Bronchial epithelial cell (primary cell): Measurements from ENCODE around the gene THG1L. TPM values are rescaled to one million over a fixed set of nuclear protein-coding genes. Genes with fewer than 3 reads are reported as not detected.

Experiments
- DNase-seq: peaks from one replicate; pipeline ENCODE4 v3.0.0-alpha.2; 2010; ENCODE audit warnings: low read depth
- FAIRE-seq: peaks from 2 replicates; lab custom pipeline; 2011; peaks lifted over from hg19 to GRCh38; lab: Jason Lieb, UNC
- H3K27me3 ChIP-seq: 2 replicates; pipeline ENCODE4 v1.5.1; 2011; ENCODE audit warnings: low read length; ENCODE audit not compliant: control insufficient read depth, insufficient read depth
- H3K36me3 ChIP-seq: 2 replicates; pipeline ENCODE4 v1.5.1; 2011; ENCODE audit warnings: low read length; ENCODE audit not compliant: control insufficient read depth, insufficient read depth
- H3K4me3 ChIP-seq: 2 replicates; pipeline ENCODE4 v1.5.1; 2011; ENCODE audit warnings: mild to moderate bottlenecking, low read depth, low read length, control low read depth
- total RNA-seq: library from RNA; depleted of rRNA; stranded (reverse); fragments of >200 nt; gene quantifications from 2 replicates; pipeline ENCODE4 v1.2.1, GENCODE V29; 2014
- TF ChIP-seq, protein P1 (sequence below): IDR thresholded peaks from 2 replicates; pipeline ENCODE4 v1.5.1; 2011; ENCODE audit warnings: mild to moderate bottlenecking, moderate library complexity, low read length, control low read depth, inconsistent platforms; ENCODE audit not compliant: insufficient read depth, severe bottlenecking

The THG1L gene
- total RNA-seq, 1 donor from 2014 or later = 38.2 TPM

DNA sequence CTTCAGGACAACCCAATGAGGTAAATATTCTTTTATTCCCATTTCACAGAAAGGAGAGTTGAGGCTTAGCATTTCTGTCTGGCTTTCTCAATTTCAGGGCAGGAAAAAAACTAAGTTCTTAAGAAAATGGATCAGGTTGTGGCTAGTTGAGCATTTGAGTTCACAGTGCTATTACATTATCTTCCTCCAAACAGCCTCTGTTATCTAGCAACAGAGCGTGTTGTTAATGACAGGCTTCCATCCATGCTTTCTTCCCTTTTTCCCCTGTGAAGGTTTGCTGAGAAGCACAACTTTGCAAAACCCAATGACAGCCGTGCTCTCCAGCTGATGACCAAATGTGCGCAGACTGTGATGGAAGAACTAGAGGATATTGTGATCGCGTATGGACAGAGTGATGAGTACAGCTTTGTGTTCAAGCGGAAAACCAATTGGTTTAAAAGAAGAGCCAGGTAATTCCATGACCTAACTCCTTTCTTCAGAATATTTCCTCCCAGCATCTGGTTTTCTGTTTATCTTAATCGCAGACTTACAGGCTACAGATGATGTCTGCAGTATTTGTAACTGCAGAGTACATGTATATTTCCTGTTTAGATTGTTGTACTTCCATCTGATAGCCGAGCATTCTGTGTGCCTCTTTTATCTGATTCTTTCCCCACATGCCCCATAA lies 1.5 kb downstream of the THG1L start:
- FAIRE-seq = no peak
- no peak for DNase-seq
- H3K4me3 ChIP-seq = no peak overlapping the region
- H3K36me3 ChIP-seq = peaks cover 9% of the 10 kb centered on the region
- H3K27me3 ChIP-seq = no peaks in the 10 kb centered on the region
- TF ChIP-seq, protein P1, sequence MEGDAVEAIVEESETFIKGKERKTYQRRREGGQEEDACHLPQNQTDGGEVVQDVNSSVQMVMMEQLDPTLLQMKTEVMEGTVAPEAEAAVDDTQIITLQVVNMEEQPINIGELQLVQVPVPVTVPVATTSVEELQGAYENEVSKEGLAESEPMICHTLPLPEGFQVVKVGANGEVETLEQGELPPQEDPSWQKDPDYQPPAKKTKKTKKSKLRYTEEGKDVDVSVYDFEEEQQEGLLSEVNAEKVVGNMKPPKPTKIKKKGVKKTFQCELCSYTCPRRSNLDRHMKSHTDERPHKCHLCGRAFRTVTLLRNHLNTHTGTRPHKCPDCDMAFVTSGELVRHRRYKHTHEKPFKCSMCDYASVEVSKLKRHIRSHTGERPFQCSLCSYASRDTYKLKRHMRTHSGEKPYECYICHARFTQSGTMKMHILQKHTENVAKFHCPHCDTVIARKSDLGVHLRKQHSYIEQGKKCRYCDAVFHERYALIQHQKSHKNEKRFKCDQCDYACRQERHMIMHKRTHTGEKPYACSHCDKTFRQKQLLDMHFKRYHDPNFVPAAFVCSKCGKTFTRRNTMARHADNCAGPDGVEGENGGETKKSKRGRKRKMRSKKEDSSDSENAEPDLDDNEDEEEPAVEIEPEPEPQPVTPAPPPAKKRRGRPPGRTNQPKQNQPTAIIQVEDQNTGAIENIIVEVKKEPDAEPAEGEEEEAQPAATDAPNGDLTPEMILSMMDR = no peak

DNA sequence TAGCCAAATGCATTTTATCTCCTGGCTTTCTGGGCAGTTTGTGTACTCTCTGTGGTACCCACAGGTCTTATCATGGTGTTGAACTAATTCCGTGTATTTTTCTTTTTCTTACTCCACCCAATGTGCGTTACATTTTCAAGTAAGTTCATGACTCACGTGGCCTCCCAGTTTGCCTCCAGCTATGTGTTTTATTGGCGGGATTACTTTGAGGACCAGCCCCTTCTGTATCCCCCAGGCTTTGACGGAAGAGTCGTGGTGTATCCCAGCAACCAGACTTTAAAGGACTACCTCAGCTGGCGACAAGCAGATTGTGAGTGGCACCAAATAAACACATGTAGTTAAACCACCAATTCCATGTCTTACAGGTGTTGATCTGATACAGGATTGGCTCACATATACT lies 3.2 kb downstream of the THG1L start:
- Histone ChIP-seq H3K27me3 (no peaks in the 10 kb centered on the region), H3K36me3 (peaks cover 11% of the 10 kb centered on the region), H3K4me3 (no peak overlapping the region)
- TF ChIP-seq, protein P1 = no peak
- FAIRE-seq (no peak), DNase-seq (no peak)

DNA sequence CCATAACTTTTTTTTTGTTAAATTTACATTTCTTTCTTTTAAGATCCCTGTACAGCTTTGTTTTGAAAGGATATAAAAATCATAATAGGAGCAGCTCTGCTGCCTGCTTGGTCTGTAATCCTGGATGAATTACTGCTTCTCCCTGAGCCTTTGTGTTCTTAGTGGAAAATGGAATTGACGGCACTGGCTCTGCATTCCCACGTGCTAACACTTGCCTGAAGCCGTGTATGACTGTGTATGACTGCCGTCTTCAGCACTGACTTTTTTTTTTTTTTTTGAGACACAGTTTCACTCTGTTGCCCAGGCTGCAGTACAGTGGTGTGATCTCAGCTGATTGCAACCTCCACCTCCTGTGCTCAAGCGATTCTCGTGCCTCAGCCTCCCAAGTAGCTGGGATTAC lies 4.8 kb downstream of the THG1L start:
- FAIRE-seq = no peak
- TF ChIP-seq, protein P1 = no peak
- DNase-seq = no peak
- Histone ChIP-seq H3K27me3 (no peaks in the 10 kb centered on the region), H3K36me3 (peaks cover 11% of the 10 kb centered on the region), H3K4me3 (no peak overlapping the region)

DNA sequence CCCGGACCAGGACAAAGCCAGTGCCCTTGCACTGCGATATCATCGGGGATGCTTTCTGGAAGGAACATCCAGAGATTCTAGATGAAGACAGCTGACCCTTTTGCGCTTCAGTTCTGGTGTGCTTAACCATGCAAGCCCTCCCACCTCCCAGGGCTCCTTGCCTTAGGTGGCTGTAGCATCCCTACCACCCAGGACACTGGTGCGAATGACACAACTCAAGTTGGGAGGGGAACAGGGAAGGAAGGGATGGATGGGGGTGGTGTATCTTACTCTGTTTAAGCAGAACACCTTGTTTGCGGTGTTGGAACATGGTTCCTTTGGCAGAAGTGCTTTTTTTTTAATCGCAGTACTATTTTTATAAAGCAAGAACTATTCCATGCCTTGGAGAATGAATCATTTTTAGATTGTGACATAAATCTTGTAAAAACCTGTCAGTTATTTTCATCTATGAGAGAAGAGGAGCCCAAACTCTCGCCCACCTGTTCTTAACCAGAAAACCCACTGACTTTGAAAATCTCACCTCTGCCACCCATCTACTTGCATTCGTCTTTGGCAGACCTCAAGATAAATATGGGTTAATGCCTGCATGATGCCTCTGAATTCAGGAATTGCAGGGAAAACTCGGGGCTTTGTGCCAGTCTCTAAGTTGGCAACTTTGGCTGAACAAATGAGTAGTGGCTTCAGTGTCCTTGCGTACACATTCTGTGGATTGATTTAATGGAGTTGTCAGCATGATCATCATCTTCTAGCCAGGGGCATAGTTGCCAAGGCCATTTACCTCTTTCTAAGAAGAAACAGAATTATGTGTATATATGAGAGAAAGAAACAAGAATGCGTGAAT lies 8.4 kb downstream of the THG1L start:
- Histone ChIP-seq H3K4me3 (no peak overlapping the region), H3K27me3 (no peaks in the 10 kb centered on the region), H3K36me3 (peaks cover 7% of the 10 kb centered on the region)
- DNase-seq = no peak
- FAIRE-seq = no peak
- TF ChIP-seq, protein P1 = no peak

DNA sequence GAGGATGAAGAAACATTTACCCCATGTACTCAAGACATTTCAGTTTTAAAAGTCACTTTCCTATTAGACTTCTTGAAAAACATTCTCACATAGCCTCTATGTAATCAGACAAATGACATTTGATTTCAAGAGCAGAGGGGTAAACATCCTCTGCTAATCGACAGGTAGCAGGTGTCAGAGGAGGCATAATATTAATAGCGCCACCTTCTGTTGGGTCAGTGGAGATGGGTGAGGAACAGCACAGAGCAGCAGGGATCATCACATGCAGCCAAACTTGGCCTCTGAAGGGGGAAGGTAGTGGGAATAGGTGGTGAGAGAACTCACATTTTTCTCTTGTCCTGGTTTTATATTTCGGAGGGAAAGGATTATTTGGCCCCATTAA lies 9.0 kb downstream of the THG1L start:
- H3K36me3 ChIP-seq = peaks cover 5% of the 10 kb centered on the region
- H3K4me3 ChIP-seq = no peak overlapping the region
- FAIRE-seq = no peak
- H3K27me3 ChIP-seq = no peaks in the 10 kb centered on the region
- peak; percentile 37 for DNase-seq
- TF ChIP-seq, protein P1 = peak; percentile 61
